Measurements from ENCODE around the gene STAP1. TPM values are rescaled to one million over a fixed set of nuclear protein-coding genes. Genes with fewer than 3 reads are reported as not detected.

STAP1 gene
- total RNA-seq, 1 donor from 2014 or later = not detected

DNA sequence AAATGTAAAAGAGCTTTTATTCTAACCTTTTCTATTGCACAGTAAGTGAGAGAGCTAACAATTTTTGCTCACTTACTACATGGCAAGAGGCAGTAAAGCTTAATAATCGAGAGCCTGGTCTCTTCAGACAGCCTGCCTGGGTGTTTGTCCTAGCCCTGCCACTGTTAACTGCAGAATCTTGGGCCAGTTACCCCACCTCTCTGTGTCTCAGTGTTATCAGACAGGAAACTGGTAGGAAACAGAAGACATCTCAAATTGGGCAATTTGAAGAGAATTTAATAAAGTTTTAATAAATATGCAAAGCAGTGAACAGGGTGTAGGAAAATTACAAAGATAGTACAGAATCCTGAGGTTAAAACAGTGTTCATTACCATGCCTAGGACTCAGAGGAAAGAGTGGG lies 13.4 kb downstream of the STAP1 start:
- Mint-ChIP-seq H3K27ac (ENCODE audit: unreplicated experiment) (no peak overlapping the region), H3K4me3 (ENCODE audit: unreplicated experiment) (no peak overlapping the region), H3K27me3 (ENCODE audit: low read depth) (no peaks in the 10 kb centered on the region), H3K36me3 (ENCODE audit: low read depth) (no peaks in the 10 kb centered on the region), H3K9me3 (ENCODE audit: low read depth) (no peaks in the 10 kb centered on the region), H3K4me1 (ENCODE audit: low read depth) (no peaks in the 10 kb centered on the region)
- TF ChIP-seq, protein P1, sequence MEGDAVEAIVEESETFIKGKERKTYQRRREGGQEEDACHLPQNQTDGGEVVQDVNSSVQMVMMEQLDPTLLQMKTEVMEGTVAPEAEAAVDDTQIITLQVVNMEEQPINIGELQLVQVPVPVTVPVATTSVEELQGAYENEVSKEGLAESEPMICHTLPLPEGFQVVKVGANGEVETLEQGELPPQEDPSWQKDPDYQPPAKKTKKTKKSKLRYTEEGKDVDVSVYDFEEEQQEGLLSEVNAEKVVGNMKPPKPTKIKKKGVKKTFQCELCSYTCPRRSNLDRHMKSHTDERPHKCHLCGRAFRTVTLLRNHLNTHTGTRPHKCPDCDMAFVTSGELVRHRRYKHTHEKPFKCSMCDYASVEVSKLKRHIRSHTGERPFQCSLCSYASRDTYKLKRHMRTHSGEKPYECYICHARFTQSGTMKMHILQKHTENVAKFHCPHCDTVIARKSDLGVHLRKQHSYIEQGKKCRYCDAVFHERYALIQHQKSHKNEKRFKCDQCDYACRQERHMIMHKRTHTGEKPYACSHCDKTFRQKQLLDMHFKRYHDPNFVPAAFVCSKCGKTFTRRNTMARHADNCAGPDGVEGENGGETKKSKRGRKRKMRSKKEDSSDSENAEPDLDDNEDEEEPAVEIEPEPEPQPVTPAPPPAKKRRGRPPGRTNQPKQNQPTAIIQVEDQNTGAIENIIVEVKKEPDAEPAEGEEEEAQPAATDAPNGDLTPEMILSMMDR (IDR thresholded peaks at IDR 0.05) = no peak
- DNase-seq (ENCODE audit: low spot score) = no peak

DNA sequence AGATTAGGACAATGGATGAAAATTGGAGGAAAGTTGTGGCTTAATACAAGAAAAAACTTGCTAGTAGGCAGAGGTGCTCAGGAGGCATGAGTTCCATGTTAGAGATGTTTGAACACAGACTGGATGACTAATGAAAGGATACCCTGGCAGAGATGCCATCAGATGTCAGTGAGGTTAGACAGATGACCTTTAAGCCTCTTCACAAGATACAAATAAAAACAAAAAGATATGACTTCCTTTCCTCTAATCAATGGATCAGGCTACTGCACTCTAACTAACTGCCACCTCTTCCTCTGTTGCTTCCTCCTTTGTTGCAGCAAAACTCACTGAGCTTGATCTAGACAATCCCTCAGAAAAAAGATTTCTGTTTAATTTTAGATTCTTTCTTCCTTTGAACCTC lies 14.7 kb downstream of the STAP1 start:
- H3K9me3 Mint-ChIP-seq (ENCODE audit: low read depth) = no peaks in the 10 kb centered on the region
- H3K27me3 Mint-ChIP-seq (ENCODE audit: low read depth) = no peaks in the 10 kb centered on the region
- TF ChIP-seq, protein P1 (IDR thresholded peaks at IDR 0.05) = no peak
- H3K4me3 Mint-ChIP-seq (ENCODE audit: unreplicated experiment) = no peak overlapping the region
- no peaks in the 10 kb centered on the region for H3K36me3 Mint-ChIP-seq (ENCODE audit: low read depth)
- no peak overlapping the region for H3K27ac Mint-ChIP-seq (ENCODE audit: unreplicated experiment)
- no peak for DNase-seq (ENCODE audit: low spot score)
- H3K4me1 Mint-ChIP-seq (ENCODE audit: low read depth) = no peaks in the 10 kb centered on the region

DNA sequence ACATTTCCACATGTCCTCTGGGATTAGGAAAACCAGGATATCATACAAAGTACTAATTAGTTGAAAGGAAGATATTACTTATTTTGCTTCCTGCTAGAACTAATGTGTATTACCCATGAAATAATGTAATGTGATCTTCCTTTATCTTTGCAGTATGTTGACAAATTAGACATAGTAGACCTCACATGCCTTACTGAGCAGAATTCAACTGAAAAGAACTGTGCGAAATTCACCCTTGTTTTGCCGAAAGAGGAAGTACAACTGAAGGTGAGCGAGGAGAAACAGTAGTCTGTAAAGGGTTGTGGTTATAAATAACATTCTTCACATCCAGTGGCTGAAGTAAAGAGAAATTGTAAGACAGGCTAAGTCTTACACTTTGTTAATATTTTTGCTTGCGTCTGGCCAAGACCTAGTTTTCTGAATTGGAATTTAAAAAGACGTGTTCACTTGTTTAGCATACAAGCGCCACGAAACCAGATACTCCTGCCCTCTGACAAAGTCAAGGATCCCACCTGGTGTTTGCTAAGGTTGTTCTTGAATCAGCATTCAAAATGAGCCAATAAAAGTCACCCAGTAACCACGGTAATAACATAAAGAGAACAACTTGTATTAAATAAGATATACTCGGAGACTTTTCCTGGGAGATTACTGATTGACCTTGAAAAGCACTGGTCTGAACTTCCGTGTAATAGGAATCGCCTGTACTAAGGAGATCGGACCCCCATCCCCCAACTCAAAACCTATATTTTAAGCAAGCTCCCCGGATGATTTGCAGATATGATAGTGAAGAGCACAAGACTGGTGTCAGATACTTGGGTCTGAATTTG lies 16.9 kb downstream of the STAP1 start:
- no peak overlapping the region for H3K4me3 Mint-ChIP-seq (ENCODE audit: unreplicated experiment)
- TF ChIP-seq, protein P1 (IDR thresholded peaks at IDR 0.05) = no peak

DNA sequence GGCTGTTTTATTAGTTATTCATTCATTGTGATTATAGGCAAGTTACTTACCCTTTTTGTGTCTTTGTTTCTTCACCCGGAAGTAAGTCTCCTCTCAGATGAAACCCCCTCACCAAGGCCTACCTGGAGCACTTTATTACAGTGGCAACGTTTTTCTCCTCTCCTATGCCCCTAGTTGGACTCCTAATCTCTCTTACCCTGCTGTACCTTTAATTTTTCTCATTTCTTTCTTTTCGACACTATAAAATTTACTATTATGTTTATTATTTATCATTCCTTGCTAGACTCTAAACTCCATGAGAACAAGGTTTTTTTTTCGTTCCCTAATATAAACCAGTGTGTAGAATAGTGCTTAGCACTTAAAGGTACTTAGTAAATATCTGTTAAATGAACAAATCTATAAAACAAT lies 17.5 kb downstream of the STAP1 start:
- H3K4me3 Mint-ChIP-seq (ENCODE audit: unreplicated experiment) = no peak overlapping the region
- H3K27ac Mint-ChIP-seq (ENCODE audit: unreplicated experiment) = no peak overlapping the region
- H3K9me3 Mint-ChIP-seq (ENCODE audit: low read depth) = no peaks in the 10 kb centered on the region
- no peak for DNase-seq (ENCODE audit: low spot score)
- H3K4me1 Mint-ChIP-seq (ENCODE audit: low read depth) = no peaks in the 10 kb centered on the region
- H3K27me3 Mint-ChIP-seq (ENCODE audit: low read depth) = no peaks in the 10 kb centered on the region
- no peaks in the 10 kb centered on the region for H3K36me3 Mint-ChIP-seq (ENCODE audit: low read depth)
- TF ChIP-seq, protein P1 (IDR thresholded peaks at IDR 0.05) = no peak

More for the DNA sequence above, 16.9 kb downstream of the STAP1 start:
- no peaks in the 10 kb centered on the region for H3K27me3 Mint-ChIP-seq (ENCODE audit: low read depth)
- no peaks in the 10 kb centered on the region for H3K9me3 Mint-ChIP-seq (ENCODE audit: low read depth)
- no peaks in the 10 kb centered on the region for H3K4me1 Mint-ChIP-seq (ENCODE audit: low read depth)
- no peaks in the 10 kb centered on the region for H3K36me3 Mint-ChIP-seq (ENCODE audit: low read depth)
- no peak overlapping the region for H3K27ac Mint-ChIP-seq (ENCODE audit: unreplicated experiment)
- DNase-seq (ENCODE audit: low spot score) = no peak

DNA sequence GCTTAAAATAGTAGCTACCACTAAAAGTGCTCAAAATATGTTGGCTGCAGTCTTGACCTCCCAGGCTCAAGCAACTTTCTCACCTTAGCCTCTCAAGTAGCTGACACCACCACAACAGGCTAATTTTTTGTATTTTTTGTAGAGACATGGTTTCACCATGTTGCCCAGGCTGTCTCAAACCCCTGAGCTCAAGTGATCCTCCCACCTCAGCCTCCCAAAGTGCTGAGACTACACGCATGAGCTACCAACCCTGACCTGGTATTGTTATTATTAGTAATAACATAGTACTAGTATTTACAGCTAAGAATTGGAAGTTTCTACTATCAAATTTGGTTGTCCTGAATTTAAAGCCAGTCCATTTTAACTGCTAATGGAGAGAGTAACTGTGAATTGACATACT lies 18.0 kb downstream of the STAP1 start:
- Mint-ChIP-seq H3K27ac (ENCODE audit: unreplicated experiment) (no peak overlapping the region), H3K4me3 (ENCODE audit: unreplicated experiment) (no peak overlapping the region), H3K4me1 (ENCODE audit: low read depth) (no peaks in the 10 kb centered on the region), H3K27me3 (ENCODE audit: low read depth) (no peaks in the 10 kb centered on the region), H3K9me3 (ENCODE audit: low read depth) (no peaks in the 10 kb centered on the region), H3K36me3 (ENCODE audit: low read depth) (no peaks in the 10 kb centered on the region)
- TF ChIP-seq, protein P1 (IDR thresholded peaks at IDR 0.05) = no peak
- no peak for DNase-seq (ENCODE audit: low spot score)
